Subcutaneous adipose tissue (tissue), 4 donors: ENCODE results near the gene STAG1. TPM values are rescaled to one million over a fixed set of nuclear protein-coding genes. Genes with fewer than 3 reads are reported as not detected.

Experiments
- CTCF ChIP-seq: fragments of 450-650 bp; IDR thresholded peaks from one replicate; pipeline ENCODE4 v1.5.1; 2016; ENCODE audit warnings: low read depth, mild to moderate bottlenecking, control low read depth, antibody characterized with exemption, moderate library complexity
- total RNA-seq, 4 donors: library from RNA; depleted of rRNA; stranded (reverse); fragments of >200 nt; gene quantifications; one replicate each; pipeline ENCODE4 v1.1.0, GENCODE V29; 2016

The STAG1 gene
- total RNA-seq, 4 donors from 2014 or later: 40.9 to 69.0 (median 54.0) TPM

GRCh38 chr3:136678981-136679380, 73.2 kb downstream of the STAG1 start:
- no peak for TF ChIP-seq CTCF

GRCh38 chr3:136676009-136676408, 76.2 kb downstream of the STAG1 start:
- no peak for TF ChIP-seq CTCF

GRCh38 chr3:136675150-136675858, 76.9 kb downstream of the STAG1 start:
- no peak for TF ChIP-seq CTCF

- TF ChIP-seq CTCF: no peak
Observed at GRCh38 chr3:136672457-136672856, 79.7 kb downstream of the STAG1 start.

GRCh38 chr3:136671921-136672320, 80.3 kb downstream of the STAG1 start:
- no peak for TF ChIP-seq CTCF

- no peak for TF ChIP-seq CTCF
Observed at GRCh38 chr3:136670166-136670565, 82.0 kb downstream of the STAG1 start.

- no peak for TF ChIP-seq CTCF
Observed at GRCh38 chr3:136667081-136667480, 85.1 kb downstream of the STAG1 start.
